GM21825 (cell line): Measurements from ENCODE around the gene SCAF4.
"Not testable (repeated sequence)": the region's sequence is repeated elsewhere in the genome, so short reads cannot be mapped to it uniquely, and the experiment has no call there.

Experiments used
- ATAC-seq: cut with Tn5 transposase; IDR thresholded peaks from one replicate; pipeline ENCODE4 v1.9.1; 2021; ENCODE audit warnings: mild to moderate bottlenecking, moderate library complexity; ENCODE audit not compliant: unreplicated experiment

SCAF4 gene

DNA sequence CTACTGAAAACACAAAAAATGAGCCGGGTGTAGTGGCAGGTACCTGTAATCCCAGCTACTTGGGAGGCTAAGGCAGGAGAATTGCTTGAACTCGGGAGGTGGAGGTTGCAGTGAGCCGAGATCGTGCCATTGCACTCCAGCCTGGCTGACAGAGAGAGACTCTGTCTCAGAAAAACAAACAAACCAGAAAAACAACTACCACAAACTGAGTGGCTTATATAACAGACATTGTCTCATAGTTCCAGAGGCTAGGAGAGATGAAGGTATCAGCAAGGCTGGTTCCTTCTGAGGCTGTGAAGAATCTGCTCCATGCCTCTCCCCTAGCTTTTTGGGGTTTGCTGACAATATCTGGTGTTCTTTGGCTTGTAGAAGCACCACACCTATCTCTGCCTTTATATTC is 80.4 kb downstream of the SCAF4 start:
- not testable (repeated sequence) for ATAC-seq

DNA sequence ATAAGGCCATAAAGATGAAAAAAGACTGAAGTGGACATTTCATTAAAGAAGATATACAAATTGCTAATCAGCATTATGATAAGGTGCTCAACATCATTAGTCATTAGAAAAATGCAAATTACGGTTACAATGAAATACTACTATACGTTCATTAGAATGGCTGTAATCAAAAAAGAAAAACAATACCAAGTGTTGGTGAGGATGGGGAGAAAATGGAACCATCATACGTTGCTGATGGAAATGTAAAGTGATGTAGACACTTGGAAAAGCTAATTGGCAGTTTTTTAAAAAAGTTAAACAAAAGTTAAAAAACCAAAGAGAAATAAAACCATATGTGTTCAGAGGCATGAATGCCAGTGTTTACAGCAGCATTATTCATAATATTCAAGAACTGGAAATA is 81.0 kb downstream of the SCAF4 start:
- no peak for ATAC-seq

DNA sequence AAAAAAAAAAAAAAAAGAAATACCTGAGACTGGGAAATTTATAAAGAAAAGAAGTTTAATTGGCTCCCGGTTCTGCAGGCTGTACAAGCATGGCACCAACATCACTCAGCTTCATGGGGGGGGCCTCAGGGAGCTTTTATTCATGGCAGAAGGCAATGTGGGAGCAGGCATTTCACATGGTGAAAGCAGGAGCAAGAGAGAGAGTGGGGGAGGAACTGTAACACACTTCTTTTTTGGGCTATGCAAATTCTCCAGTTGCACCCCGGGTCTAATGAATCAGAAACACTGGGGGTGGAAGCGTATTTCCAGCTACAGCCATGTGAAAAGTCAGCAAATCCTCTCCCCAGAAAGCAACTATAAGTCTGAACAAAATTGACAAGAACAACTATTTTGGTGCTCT is 84.3 kb downstream of the SCAF4 start:
- ATAC-seq = no peak

DNA sequence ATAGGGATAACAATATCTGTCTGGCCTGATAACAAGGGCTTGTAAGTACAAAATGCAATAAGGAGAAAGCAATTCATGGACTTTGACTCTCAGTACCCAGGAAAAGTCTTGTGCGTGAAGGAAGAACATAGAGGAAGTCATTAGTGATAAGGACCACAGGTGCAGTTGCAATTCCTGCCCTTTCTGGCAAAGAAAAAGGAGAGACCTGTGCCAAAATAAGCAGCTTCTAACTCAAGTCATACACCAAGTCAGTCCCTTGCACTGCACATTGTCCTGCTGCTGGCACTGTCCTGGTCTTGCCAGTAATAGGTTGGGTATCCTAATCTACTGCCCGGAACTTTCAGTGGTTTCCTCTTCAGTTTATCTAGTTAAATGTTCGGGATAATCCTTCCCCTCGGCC is 87.3 kb downstream of the SCAF4 start:
- no peak for ATAC-seq

DNA sequence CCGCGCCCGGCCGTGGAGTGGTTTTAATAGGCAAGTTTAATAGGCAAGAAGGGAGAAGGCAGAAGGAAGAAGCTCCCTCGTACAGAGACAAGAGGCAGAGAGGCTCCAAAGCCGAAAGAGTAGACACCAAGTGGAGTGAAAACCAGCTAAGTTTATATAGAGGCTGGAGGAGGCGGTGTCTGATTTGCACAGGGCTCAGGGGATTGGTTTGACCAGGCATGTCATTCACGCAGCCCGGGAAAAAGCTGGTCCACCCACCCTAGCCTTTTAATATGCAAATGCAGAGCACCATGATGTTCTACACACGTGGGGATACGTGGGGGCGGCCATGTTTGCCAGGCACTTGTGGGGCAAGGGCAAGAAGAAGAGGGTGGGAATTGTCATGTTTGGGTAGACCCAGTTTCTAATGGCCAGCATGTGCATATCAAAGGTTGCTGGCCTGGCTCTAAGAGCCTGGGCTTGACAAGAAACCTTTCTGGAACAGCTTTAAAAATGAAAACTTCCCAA is 90.4 kb downstream of the SCAF4 start:
- ATAC-seq = no peak

DNA sequence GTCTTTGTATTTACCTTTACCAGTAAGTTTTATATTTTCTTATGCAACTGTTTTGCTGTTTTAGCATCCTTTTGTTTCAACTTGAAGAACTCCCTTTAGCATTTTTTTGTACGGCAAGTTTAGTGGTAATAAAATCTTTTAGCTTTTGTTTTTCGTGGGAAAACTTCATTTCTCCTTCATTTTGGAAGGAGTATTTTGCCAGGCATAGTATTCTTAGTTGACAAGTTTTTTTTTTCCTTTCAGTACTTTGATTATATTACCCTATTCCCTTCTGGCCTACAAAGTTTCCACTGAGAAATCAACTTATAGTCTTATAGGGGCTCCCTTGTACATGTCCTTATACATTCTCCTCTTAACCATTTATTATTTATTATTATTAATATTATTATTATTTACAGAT is 95.0 kb downstream of the SCAF4 start:
- no peak for ATAC-seq

DNA sequence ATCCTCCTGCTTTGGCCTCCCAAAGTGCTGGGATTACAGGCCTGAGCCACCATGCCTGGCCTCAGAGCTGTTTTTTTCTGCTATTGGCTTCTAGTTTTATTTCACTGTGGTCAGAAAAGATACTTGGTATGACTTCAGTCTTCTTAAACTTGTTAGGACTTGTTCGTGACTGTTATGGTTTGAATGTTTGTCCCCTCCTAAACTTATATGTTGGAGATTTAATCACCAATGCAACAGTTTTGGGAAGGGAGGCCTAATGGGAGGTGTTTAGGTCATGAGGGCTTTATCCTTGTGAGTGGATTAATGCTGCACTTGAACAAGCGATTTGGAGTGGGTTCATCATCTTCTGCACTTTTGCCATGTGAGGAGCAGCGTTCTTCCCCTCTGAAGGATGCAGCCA is 96.9 kb downstream of the SCAF4 start:
- no peak for ATAC-seq

DNA sequence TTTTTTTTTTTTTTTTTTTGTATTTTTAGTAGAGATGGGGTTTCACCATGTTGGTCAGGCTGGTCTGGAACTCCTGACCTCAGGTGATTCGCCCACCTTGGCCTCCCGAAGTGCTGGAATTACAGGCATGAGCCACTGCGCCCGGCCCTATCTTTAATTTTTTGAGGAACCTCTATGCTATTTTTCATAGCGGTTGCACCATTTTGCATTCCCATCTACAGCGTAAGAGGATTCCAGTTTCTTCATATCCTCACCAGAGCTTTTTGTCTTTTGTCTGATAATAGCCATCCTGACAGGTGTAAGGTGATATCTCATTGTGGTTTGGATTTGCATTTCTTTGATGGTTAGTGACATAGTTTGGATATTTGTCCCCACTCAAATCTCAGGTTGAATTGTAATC is 100.0 kb downstream of the SCAF4 start:
- ATAC-seq = not testable (repeated sequence)

DNA sequence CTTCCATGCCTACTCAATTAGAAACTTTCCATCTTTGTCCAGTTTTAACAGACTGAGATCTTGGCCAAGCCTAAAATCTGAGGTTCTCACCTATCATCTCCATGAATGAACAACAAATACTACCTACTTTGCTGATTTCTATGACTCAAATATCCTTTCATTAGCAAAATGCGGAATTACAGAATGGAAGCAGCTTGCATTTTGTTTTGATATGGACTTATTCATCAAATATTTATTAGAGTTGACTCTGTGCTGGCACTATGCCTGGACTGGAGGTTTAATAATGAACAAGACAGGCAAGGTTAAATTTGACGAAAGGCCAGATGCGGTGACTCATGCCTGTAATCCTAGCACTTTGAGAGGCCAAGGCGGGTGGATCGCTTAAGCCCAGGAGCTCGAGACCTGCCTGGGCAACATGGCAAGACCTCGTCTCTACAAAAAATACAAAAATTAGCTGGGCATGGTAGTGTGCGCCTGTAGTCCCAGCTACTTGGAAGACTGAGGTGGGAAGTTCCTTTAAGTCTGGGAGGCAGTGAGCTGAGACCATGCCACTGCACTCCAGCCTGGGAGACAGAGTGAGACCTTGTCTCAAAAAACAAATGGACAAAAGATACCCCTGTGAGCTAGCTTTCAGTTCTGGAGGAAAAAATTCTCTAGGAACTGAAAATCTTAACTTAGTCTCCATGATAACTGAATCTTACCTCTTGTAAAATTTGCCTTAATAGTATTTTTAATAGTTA is 101.8 kb downstream of the SCAF4 start:
- no peak for ATAC-seq

DNA sequence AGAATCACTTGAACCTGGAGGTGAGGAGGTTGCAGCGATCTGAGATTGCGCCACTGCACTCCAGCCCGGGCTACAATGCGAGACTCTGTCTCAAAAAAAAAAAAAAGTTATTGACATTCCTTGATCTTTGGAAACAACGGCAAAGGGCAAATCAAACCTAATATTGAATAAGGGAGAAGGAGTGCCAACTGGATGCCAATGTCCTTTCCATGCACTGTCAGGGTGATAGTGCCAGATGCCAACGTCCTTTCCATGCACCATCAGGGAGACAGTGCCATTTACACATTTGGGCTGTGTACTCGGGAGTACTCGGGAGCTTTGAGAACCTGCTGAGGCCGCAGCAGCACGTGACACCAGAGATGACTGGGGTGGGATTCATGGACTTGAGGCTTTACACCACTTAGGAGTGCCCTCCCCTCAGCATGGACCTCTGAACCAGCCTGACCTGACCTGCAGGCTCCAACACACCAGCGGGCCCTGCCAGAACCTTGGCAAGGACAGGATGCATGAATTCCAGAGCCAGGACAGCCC is 106.9 kb downstream of the SCAF4 start:
- no peak for ATAC-seq

DNA sequence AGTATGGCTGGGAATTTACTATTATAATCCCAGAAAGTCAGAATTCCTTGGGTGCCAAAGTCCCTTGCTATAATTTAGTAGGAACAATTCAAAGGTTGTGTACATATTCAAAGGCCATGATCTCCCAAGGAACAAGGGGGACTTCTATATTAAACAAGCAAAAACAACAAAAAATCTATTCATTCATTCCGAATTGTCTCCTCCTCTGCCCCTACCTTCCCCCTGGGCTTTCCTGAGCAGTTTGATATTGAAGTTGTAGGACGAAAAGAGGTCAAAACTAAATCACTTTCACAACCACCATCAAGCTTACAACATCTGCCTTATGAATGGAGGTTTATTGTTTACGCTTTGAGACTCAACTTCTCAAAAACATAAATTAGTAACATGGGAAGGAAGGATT is 107.7 kb downstream of the SCAF4 start:
- no peak for ATAC-seq

DNA sequence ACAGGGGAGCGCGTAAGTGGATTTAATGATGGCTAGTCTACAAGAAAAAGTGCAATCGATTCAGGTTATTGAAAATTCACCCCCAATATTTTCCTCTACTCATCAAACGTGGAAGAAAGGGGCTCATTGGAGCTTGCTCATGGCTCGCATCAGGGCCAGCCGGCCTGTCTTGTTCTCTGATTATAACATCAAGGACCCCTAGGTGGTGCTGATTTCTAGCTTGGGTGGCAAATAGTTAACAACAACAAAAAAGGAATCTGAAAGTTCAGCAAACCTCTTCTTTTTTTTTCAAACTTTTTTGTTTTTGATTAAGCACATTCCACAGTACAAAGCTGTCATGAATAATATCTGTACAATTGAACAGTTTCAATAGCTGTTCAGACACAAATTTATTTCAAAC is 108.3 kb downstream of the SCAF4 start:
- no peak for ATAC-seq

DNA sequence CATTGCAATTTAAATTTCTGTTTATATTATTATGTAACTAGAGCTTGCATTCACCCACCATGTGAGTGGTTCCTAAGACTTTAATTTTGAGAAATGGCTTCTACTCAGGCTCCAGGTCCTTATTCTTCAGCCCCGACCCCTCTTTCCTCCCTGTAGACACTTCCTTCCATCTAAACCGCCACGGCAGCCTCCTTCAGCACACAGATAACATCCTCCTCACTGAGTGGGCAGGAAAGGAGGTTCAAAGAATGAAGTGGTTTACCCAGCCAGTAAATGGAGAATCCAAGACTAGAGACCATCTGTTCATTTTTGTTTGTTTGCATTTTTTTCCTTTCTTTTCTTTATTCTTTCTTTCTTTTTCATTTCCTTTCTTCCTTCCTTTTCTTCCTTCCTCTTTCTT is 109.5 kb downstream of the SCAF4 start:
- ATAC-seq = no peak
